ENCODE measurements around the gene CROCC. TPM values are rescaled to one million over a fixed set of nuclear protein-coding genes. Genes with fewer than 3 reads are reported as not detected.

Gene CROCC
- polyA plus RNA-seq, 4 donors, result 22.4 to 78.1 (median 34.6) TPM

DNA sequence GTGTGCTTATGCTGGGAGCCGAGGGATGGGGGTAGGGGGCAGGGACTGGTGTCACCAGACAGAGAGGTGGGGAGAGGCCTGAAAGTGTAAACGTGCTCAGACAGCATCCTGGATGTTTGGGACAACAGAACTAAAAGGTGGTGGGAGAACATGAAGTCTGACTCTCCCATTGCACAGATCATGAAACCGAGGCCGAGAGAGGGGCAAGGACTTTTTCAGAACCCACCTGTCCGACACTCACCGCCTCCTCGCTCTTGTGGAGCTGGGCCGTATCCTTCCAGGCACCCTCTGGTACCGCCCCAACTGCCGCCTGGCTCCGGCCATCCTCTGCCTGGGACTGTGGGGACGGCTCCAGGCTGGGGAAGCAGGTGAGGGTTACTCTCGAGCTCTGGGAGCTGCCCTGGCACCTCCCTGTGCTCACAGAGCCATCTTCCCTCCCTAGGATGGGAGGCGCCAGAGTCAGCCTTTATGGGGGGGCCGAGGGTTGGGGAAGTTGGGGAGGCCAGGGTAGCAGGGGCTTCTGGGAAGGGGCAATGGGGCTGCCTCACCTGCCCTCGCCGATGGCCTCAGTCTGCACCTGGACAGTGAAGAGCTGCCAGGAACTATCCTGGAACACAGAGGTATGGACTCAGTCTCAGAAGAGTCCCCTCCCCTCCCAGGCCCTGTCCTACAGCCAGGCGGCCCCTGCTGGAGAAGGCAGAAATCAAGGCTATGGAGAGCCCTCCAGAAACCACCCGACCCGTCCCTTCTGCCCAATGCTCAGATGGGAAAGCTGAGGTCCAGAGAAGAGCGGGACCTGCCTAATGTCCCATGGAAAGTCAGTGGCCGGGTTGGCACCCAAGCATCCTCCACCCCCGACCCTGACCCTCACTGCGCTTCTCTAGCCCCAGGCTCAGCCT, 83.0 kb downstream of the CROCC start:
- DNase-seq (ENCODE audit: low read depth in 4 of 4, low spot score in 3 of 4), result no peak

DNA sequence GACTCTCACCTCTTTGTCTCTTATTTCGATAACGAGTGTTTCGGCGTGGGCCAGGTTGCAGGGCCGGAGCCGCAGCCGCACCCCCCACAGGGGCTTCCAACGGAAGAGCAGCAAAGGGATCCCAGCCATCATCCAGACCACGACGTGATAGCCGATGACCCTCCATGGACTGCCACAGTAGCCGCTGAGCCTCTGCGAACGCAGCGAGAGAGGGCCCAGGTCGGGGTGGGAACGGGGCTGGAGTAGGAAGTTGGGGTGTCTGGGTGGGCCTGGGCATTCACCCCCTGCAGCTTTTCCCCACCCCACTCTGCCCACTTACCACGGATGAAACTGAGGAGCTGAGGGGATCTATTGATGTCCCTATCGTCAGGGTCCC, 83.6 kb downstream of the CROCC start:
- no peak for DNase-seq (ENCODE audit: low read depth in 4 of 4, low spot score in 3 of 4)

DNA sequence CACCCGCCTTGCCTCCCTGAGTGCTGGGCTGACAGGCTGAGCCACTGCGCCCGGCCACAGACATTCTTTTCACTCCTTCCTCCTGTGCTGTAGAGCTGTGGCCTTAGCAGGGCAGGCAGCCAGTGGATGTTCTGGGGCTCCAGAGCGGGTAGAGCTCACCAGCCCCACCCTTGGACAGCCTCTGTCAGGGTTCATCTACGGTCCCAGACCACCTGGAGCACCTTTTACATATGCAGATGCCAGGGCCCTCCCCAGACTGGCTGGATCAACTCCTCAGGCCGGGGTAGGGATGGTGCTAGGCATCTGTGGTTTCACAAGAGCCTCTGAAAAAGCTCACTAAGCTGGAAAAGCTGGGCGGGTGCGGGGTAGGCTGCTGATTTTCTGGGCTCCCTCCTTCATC, 85.4 kb downstream of the CROCC start:
- DNase-seq (ENCODE audit: low read depth in 4 of 4, low spot score in 3 of 4), result no peak

DNA sequence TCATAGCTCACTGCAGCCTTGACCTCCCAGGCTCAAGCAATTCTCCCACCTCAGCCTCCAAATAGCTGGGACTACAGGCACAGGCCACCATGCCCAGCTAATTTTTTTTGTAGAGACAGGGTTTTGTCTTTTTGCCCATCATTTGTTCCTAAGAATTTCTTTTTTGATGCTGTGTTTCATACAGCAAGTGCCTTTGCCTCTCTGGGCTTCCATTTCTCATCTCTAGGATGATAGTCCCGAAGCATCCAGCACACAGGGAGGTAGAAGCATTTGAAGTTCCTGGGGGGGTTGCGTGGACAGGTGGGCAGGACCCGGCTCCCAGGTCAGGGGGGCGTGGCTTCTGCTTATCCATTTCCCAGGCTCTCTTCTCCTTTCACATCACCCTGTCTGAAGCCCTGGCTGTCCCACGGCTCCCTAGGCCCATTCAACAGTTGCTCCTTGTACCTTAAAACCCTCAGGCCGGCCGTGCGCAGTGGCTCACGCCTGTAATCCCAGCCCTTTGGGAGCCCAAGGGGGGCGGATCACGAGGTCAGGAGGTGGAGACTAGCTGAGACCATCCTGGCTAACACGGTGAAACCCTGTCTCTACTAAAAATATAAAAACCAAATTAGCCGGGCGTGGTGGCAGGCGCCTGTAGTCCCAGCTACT, 86.6 kb downstream of the CROCC start:
- no peak for DNase-seq (ENCODE audit: low read depth in 4 of 4, low spot score in 3 of 4)

DNA sequence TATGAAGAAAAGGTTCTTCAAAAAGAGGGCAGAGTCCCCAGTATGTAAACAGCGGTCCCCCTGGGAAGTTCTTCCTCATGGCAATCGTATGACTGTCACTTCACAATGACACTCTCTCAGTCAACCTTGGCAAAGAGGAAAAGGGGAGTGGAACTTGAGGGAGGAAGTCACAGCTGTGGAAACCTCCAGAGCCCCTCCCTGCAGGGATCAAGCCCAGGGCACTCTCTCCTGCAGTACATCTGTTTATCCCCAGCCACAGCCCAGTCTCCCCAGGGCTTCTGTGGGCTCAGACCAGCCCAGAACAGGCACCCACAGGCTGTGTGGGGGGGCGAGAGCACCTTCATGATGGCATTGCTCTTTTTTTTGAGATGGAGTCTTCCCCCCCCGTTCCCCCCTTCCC, 88.0 kb downstream of the CROCC start:
- DNase-seq (ENCODE audit: low read depth in 4 of 4, low spot score in 3 of 4), result no peak

DNA sequence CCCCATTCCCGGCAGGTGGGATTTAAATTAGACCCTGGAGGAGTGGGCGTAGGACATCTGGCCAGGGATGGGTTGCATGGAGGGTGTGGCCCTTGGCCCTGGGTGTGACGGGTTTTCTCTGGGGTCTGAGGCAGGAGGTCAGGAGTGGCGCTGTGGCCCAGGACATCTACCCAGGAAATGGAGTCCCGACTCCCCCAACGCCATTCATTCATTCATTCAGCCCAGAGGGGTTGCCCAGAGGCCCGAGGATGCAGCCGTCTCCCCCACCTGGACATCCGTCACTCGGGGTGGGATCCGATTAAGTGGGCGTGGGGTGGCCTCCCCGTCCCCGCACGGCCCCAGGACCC, 89.3 kb downstream of the CROCC start:
- DNase-seq (ENCODE audit: low read depth in 4 of 4, low spot score in 3 of 4), result no peak

DNA sequence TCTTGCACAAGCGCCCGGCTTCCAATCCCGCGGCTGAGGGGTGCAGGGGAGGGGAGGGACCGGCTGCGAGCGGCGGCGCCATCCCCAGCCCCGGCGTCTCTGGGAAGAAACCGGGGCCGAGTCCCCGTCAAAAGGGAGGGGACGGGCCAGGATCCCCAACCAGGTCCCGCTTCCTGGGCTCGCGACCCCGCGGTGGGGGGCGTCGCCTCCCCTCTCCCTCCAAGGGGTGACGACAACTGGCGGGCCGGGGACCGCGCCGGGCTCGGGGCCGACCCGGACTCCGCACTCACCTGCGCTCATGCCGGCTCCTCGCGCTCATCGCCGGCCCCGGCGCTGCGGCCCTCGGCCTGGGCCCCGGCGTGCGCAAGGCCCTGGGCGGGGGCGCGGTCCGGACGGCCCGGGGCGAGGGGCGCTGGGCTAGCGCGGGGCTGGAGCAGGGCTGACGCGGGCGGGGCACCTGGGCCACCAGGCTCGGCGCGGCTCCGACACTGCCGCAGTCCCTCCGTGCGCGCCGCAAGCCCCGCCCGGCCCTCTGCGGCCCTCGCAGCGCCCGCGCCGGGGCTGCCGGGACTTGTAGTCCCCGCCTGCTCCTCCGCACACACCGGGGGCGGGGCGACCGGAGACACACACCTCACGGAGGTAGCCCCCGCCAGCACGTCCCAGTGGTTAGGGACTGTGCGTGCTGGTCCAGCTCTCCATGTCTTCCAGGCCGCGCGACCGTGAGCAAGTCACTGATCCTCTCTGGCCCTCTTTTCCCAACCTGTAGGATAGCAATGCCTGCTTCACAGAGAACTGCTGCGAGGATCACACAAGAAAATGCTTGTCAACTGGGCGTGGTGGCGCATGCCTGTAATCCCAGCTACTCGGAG, 89.9 kb downstream of the CROCC start, which contains the start of gene ATP13A2:
Gene ATP13A2, minus strand, starts transcription at position 490 of the 869 bp plus-strand sequence. Its CDS starts 190 bp downstream, at position 300.
- DNase-seq (ENCODE audit: low read depth in 4 of 4, low spot score in 3 of 4), result peak; percentile 35 to 58 (median 54)

DNA sequence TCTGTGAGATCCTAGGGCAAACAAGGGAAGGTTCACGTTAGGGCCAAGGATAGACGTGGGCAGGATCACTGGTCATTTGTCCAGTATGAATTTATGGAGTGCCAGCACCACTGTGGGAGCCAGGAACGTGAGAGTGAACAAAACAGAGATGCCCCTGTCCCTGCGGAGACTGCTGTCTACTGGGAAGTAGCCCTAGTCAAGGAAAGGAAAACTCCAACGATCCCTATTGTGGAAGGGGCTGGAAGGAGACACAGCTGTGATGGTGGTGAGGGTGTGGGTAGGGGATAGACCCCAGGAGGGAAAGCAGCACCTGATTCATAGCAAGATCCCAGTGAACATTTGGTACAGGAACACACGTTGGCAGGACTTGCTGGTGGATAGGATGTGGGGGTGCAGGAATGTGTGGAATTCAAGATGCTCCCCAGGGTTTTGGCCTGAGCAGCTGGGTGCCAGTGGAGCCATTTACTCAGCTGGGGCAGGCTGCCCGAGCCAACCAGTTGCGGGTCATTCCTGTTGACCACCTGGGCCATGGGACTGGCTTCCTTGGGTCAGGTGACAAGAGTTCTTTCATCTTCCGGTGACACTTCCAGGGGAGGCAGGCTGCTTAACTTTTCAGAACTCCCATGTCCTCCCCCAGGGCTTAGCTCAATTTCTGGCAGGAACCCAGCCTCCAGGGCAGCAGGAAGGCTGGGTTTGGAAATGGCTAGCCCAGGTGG, 91.2 kb downstream of the CROCC start:
- DNase-seq (ENCODE audit: low read depth in 4 of 4, low spot score in 3 of 4), result no peak

DNA sequence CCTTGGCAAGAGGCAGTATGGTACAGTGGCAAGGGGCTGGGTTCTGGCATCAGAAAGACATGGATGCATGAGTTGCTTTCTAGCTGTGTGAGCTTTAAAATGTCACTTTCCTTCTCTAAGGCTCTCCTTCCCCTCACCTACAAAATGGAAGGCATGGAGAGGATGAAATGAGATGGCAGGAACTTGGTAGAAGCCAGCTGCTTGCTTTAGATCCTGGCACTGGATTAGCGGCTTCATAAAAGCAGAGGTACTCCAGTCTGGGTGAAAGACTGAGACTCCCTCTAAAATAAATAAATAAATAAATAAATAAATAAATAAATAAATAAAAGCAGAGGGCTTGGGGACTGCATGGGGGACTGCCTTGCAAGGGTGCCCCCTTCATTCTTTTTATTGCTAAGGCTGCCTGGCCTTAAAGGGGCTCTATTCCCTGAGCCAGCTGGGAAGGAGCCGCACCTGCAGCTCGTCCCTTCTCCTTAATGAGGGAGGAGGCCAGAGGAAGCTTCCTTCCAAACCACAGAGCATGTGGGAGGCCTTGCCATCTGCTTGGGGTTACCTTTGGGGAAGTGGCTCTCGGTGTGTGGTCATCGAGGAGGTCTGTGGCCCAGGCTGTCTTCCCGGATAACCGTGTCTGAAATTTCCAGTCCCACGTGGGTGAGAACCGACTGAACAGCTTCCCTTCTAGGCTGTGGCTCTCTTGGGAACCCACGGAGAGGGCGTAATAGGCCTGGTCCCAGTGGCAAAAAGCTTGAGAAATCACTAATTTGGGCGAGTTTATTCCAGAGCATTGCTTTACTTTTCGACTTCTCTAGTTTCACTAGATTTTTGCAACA, 92.0 kb downstream of the CROCC start:
- DNase-seq (ENCODE audit: low read depth in 4 of 4, low spot score in 3 of 4), result no peak

DNA sequence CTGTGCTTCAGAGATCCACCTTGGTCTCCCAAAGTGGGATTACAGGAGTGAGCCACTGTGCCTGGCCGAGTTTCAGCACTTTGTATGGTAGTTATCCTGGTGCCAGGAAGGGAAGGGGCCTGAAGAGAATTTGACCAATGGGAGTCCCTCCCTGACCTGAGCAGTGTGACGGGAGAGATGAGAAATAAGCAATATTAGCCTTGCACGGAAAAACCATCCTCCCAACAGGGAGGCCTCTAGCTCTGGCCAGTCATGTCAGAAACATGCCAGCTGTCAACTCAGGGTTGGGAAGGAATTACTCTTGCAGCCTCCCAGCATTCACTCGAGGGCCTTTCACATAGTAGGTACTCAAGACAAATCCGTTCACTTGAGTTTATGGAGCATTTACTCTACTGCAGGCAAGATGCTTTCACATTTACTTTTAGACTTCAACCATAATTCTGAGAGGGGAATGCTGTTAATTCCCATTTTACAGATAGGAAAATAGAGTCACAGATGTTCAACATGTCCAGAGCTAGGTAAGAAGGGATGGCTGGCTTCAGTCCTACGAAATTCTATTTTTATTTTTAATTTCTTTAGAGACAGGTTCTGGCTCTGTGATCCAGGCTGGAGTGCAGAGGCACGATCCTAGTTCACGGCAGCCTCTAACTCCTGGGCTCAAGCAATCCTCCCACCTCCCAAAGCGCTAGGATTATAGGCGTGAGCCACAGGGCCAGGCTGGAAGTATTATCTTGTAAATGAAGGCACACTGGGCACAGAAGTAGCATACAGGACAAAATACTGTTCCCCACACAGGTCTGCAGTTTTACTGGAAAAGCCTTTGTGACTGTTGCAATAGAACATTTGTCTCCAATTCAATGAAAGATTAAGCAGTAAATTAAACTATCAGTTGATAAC, 93.2 kb downstream of the CROCC start:
- no peak for DNase-seq (ENCODE audit: low read depth in 4 of 4, low spot score in 3 of 4)

DNA sequence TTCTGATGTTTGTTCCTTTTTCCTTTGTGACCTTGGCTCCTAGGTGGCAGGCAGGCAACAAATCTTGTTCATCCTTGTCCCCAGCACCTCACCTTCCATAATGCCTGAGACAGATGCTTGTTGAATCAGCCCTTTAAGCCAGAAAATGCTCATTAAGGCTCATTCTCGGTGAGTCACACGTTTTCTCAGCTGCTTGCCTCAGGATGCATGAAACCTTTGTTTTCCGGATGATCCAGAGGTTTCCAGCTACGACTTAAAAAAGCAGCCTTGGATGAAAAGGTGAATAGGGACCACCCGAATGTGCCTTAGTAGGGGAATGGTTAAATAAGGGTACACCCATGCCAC, 94.6 kb downstream of the CROCC start:
- no peak for DNase-seq (ENCODE audit: low read depth in 4 of 4, low spot score in 3 of 4)

DNA sequence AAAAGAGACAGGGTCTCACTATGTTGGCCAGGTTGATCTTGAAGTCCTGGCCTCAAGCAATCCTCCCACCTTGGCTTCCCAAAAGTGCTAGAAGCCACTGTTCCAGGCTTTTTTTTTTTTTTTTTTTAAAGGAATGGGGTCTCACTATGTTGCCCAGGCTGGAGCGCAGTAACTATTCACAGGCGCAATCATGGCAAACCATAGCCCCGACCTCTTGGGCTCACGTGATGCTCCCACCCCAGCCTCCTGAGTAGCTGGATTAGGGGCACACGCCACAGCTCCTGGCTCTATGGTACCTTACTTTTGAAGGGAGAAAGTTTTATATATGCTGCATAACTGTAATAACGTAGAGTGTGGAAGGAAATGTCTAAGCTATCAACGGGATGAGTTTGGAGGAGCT, 95.7 kb downstream of the CROCC start:
- no peak for DNase-seq (ENCODE audit: low read depth in 4 of 4, low spot score in 3 of 4)

DNA sequence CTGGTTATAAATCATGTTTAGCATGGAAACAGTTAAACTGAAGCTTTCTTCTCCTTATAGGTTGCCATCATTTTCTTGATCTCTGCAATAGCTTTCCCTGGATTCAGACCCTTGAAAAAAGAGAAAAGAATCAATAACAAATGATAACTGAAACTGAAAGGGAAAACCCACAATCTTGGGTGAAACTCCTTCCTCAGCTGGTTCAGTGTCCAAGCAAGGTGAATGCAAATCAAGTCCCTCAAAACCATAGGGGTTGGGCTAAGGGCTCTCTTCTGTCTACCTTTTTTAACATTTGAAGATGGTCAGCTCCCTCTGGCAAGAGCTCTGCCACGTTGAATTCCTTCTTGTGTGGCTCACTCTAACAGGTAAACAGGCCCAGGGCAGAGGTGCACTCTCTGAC, 97.1 kb downstream of the CROCC start:
- no peak for DNase-seq (ENCODE audit: low read depth in 4 of 4, low spot score in 3 of 4)

DNA sequence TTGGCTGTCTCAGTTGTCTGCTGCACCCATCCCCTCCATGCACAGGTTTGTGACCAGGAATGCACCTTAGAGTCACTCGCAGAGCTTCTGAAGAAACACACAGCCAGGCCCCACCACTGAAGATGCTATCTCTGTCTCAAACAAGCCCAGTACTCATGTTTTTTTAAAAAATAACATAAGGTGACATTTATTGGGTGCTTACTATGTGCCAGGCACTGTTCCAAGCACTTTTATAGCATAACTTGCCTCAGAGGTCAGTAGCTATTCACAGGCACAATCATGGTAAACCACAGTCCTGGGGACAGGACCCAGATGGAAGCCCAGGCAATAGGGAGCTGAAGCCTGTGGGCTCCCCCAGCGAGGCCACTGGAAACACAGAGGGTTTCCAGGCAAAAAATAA, 98.8 kb downstream of the CROCC start:
- DNase-seq (ENCODE audit: low read depth in 4 of 4, low spot score in 3 of 4), result no peak

DNA sequence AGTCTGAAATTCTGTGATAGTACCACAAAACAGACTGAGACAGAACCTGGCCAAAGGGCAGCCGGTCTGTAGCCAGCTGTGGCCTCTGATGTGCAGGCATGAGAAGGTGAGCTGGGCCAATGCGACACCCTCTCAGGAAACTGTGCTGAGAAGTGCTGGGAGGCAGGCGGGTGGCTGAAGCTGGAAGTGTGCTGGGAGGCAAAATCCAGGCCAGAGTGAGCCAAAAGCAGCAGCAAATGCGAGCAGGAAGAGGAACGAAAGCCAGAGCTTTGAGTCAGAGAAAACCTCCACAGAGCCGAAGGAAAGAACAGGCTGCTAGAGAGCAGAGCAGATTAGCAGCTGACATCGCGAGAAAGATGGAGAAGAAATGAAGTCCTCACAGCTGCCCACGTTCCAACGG, 100.2 kb downstream of the CROCC start:
- no peak for DNase-seq (ENCODE audit: low read depth in 4 of 4, low spot score in 3 of 4)
